Fibroblast of mammary gland (primary cell): ENCODE data around the gene ZNF516.

Source experiments
- DNase-seq: peaks from one replicate; pipeline ENCODE4 v3.0.0-alpha.2; 2010; ENCODE audit warnings: low read depth
- H3K4me3 ChIP-seq: 2 replicates; pipeline ENCODE4 v1.5.1; 2011; ENCODE audit warnings: low read depth, mild to moderate bottlenecking, low read length, moderate library complexity; ENCODE audit not compliant: control insufficient read depth
- TF ChIP-seq, protein P1 (sequence below): conservative IDR thresholded peaks from 2 replicates; pipeline ENCODE4 v1.5.1; 2011; ENCODE audit warnings: low read depth, low read length, inconsistent platforms; ENCODE audit not compliant: control insufficient read depth, insufficient read depth

ZNF516 gene

DNA sequence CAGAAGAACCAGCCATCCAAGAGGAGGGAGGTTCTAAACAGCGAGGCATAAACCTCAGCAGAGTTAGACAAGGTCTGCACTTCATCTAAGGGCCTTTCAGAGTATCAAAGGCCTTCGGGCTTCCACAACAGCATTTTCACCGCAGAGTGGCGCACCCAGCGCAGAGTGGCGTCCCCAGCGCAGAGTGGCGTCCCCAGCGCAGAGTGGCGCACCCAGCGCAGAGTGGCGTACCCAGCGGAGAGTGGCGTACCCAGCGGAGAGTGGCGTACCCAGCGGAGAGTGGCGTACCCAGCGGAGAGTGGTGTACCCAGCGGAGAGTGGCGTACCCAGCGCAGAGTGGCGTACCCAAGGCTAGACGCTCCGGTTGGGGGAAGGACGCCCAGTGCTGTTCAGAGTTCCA lies 137.9 kb downstream of the ZNF516 start:
- no peak overlapping the region for H3K4me3 ChIP-seq
- no peak for DNase-seq
- TF ChIP-seq, protein P1, sequence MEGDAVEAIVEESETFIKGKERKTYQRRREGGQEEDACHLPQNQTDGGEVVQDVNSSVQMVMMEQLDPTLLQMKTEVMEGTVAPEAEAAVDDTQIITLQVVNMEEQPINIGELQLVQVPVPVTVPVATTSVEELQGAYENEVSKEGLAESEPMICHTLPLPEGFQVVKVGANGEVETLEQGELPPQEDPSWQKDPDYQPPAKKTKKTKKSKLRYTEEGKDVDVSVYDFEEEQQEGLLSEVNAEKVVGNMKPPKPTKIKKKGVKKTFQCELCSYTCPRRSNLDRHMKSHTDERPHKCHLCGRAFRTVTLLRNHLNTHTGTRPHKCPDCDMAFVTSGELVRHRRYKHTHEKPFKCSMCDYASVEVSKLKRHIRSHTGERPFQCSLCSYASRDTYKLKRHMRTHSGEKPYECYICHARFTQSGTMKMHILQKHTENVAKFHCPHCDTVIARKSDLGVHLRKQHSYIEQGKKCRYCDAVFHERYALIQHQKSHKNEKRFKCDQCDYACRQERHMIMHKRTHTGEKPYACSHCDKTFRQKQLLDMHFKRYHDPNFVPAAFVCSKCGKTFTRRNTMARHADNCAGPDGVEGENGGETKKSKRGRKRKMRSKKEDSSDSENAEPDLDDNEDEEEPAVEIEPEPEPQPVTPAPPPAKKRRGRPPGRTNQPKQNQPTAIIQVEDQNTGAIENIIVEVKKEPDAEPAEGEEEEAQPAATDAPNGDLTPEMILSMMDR, result no peak

DNA sequence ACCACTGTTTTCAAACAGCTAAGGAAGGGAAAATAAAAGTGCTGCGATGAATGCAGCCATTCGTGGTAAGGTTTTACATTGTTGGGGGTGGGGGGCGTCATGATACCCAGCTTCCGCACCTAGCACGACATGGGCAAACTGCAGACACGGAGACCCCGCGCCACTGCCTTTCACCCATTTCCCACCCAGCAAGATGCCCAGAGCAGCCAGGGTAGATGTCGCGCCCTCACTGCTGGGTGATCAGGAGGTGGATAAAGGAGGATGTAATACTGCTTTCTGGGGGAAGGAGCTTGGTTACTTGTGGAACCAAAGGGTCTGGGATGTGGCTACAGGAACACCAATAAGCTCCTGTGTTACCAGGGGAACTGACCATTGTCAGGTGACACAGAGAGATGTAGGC lies 138.4 kb downstream of the ZNF516 start:
- no peak for DNase-seq
- TF ChIP-seq, protein P1, result no peak
- H3K4me3 ChIP-seq, result no peak overlapping the region

DNA sequence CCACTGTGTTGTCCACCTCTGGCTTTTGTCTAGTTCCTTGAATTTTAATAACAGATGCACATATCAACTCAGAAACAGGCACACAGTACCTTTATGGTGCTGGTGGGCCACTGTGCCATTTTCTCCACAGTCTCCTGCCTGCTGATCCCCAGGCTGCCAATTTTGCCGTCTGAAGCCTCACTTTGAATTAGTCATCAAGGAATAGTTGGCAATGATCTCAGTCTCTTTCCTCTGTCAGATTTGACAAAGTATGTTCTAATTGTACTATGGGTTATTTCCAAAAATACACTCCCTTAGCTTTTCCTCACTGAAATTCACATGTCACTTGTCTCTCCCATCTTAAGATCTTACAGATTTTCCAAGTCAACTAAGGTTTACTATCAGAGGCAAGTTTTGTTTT lies 140.7 kb downstream of the ZNF516 start:
- peak; percentile 83 for DNase-seq
- TF ChIP-seq, protein P1, result no peak
- no peak overlapping the region for H3K4me3 ChIP-seq

DNA sequence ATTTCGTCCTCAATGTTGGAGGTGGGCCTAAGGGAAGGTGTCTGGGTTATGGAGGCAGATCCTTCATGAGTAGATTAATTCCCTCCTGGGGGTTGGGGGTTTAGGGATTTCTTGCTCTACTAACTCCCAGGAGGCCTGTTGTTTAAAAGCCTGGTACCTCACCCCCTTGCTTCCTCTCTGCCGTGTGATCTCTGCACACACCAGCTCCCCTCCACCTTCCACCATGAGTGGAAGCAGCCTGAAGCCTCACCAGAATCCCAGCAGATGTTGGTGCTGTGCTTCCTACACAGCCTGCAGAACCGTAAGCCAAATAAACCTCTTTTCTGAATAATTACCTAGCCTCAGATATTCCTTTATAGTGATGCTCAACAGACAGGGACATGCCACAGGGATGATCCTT lies 141.5 kb downstream of the ZNF516 start:
- DNase-seq, result no peak
- TF ChIP-seq, protein P1, result no peak
- no peak overlapping the region for H3K4me3 ChIP-seq

DNA sequence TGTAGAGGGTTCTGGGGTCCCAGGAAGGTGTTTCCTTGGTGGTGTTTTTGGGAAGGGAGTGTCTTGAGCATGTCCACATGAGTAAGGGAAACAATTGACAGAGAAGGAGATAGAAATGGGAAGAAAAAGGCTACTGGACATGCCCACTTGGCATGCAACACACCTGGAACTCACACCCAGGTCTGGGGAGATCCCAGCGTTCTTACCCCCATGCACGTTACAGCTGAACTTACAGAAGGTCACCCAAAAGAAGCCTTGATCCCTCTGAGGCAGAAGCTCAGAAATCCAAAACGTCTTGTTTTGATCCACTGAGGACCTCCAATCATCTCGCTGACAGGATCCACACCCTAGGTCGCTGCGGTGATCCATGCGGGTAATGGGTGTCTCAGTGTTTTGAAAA lies 142.0 kb downstream of the ZNF516 start:
- TF ChIP-seq, protein P1, result no peak
- H3K4me3 ChIP-seq, result no peak overlapping the region
- no peak for DNase-seq

DNA sequence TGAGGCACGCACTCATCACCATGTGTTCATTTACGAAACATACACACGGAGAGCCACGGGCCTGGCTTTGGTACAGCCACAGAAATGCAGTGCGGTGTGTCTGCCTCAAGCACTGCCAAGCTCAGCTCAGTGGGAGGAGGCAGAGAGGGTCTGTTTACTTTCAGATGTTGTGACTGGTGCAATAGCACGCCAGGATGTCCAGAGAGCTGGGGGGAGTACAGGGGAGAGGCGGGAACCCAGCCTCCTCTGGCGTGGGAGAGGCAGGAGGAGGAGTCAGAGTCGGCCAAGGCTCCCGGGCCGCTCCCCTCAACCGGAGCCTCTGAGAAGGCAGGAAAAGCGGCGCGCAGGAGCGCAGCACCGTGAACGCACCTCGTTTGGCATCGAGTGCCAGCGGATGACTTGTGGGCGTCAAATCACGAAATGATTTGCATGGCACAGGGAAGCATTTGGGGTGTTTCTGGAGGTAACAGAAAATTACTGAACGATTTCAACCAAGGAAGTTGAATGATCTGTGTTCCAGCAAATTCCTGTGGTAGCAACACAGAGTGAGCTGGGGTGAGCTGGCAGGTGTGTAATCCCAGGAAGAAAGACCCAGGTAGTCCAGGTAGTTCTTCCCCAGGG lies 143.0 kb downstream of the ZNF516 start:
- peak; percentile 94 for DNase-seq
- peak overlapping the region; percentile 37 for H3K4me3 ChIP-seq
- TF ChIP-seq, protein P1, result no peak

DNA sequence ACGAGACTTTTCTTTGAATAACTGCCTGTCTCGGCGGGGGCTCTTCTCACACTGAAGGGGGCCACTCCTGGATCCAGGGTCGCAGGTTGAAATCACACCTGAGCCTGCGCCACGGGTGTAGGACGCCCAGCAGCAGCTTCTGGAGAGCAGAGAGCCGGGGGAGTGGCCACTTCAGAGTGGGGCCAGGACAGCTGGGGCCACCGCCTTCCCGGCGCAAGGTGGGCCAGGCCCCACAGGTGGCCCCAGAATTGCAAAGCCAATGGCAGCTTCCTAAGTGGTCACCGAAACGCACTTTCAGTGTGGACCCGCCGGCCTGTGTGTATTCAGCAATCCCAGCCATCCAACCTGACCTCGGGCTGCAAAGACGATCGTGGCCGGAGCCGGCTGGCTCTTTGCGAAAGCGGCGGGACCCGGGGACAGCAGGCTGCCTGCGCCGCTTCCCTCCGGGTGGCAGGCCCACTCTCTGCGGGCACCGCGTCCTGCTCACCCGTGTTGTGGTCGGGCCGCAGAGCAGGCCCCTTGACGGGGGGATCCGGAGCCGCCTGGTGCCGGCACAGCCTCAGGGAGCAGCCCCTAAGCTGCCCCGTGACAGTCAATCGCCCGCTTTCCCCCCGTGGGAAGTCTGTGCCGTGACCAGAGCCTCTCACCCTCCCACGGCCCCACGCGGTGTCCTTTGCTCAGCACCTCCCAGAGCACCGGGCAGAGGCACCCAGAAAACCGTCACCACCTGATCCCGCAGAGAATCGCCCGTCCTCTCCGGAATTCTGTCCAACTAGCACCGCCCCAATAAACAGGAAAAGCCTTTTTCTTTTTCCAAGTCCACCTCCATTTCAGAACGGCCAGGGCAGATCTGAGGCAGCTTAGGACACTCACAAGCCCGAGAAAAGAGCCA lies 144.7 kb downstream of the ZNF516 start:
- TF ChIP-seq, protein P1, result no peak
- H3K4me3 ChIP-seq, result no peak overlapping the region
- no peak for DNase-seq
